ENCODE data around the gene CFAP97D2.
A peak's percentile ranks its signal among the peaks of the same experiment; 100 is the strongest.
"Not testable (repeated sequence)": the region's sequence is repeated elsewhere in the genome, so short reads cannot be mapped to it uniquely, and the experiment has no call there.

CFAP97D2 gene

DNA sequence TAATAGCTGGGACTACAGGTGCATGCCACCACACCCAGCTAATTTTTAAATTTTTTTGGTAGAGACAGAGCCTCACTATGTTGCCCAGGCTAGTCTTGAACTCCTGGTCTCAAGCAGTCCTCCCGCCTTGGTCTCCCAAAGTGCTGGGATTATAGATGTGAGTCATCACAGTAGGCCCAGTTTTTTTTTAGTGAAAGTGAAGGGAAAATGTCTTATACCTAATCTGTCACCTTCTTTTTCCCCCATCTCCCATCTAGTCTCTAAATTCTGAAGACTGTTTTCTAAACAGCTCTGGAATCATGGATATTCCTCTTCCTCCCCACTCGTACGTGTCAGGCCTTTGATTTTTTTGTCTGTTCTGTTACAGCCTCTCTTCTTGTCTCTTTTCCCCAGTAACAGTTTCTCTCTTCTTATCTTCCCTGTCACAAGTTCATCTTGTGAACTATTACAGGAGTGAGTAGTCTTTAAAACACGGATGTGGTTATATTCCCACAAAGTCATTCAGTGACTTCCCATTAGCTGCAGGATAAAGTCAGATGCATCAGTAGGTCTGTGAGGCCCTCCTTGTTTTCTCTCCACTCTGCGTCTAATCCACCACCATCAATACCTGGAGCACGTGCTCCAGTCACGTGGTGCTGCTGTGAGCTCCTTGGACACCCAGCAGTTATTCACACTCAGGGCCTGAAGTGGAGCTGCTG is 58.5 kb downstream of the CFAP97D2 start:
- DNase-seq, result no peak

DNA sequence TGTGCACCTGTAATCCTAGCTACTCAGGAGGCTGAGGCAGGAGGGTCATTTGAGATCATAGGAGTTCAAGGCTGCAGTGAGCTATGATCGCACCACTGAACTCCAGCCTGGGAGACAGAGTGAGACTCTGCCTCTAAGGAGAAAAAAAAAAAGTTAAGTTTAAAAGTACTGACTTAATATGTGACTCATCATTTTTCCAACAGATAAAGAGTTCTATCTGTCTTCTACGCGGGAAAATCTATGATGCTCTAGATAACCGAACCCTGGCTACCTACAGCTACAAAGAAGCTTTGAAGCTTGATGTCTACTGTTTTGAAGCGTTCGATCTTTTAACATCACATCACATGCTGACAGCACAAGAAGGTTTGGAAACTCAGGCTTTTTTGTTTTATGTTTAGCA is 62.9 kb downstream of the CFAP97D2 start:
- no peak for DNase-seq

DNA sequence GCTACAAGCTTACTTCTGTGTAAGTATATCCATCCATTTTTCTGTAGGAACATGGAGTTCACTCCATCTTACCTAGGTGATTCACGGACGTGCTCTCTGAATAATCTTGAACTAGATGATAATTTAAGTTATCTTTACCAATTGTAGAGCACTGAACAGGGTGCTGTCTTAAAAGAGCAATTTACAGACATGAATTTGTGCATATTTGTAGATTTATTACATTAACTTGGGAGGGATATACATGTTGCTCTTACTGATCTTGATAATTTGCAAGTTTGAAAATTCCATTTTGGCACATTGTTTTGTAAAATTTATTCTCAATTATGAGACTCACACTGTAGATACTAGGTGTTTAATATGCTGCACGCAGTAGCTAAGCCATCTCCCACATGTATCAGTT is 64.9 kb downstream of the CFAP97D2 start:
- no peak for DNase-seq

DNA sequence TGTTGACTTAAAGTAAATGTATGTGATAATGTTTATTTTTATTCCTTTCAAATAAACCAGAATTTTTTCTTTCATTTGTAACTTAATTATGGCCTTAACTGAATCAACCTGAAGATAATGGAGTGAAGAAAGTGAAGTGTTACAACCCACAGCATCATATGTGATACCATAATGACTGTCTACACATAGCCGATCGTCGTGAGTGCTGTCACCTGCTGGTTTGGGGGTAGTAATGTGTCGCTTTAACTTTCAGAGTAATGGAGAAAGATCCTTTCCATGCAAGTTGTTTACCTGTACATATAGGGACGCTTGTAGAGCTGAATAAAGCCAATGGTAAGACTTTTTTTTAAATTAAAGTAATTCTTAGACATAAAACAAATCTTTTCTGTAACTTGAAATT is 65.6 kb downstream of the CFAP97D2 start:
- DNase-seq, result no peak

DNA sequence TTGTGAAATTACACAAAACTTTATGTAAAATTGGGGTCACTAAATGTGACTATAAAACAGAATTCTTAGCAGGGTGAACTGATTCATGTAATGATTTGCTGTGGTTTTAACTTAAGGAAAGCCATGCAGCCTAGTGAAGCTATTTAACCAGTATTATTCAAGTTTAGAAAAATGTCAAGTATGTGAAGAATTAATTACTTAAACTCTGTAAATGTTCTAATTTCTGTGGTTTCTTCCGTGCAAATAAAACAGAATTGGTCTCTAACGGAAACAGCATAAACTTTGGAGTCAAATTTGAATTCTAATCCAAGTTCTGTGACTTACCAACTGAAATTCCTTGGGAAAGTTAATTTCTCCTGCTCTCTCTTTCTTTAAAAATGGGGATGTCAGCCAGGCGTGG is 69.0 kb downstream of the CFAP97D2 start:
- no peak for DNase-seq

DNA sequence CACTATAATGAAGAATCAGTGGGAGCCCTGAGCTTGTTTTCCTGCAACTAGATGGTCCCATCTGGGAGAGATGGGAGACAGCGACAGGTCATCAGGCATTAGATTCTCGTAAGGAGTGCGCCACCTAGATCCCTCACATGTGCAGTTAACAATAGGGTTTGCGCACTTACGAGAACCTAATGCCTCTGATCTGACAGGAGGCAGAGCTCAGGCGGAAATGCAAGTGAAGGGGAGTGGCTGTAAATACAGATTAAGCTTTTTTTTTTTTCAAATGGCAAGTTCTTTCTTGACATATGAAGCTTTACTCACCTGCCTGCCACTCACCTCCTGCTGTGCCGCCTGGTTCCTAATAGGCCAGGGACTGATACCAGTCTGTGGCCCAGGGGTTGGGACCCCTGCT is 70.0 kb downstream of the CFAP97D2 start:
- DNase-seq, result no peak

DNA sequence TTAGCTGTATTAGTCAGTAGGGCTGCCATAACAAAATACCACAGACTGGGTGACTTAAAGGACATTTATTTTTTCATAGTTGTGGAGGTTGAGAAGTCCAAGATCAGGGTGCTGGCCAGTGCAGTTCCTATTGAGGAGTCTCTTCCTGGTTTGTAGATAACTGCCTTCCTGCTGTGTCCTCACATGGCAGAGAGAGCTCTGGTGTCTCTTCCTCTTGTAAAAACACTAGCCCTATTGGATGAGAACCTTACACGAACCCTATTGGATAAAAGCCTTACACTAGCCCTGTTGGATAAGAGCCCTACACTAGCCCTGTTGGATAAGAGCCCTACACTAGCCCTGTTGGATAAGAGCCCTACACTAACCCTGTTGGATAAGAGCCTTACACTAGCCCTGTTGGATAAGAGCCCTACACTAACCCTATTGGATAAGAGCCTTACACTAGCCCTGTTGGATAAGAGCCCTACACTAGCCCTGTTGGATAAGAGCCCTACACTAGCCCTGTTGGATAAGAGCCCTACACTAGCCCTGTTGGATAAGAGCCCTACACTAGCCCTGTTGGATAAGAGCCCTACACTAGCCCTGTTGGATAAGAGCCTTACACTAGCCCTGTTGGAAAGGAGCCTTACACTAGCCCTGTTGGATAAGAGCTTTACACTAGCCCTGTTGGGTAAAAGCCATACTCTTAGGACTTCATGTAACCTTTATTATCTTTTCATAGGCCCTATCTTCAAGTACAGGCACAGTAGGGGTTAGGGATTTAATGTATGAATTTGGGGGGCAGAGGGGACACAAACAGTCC is 72.8 kb downstream of the CFAP97D2 start:
- DNase-seq, result not testable (repeated sequence)

DNA sequence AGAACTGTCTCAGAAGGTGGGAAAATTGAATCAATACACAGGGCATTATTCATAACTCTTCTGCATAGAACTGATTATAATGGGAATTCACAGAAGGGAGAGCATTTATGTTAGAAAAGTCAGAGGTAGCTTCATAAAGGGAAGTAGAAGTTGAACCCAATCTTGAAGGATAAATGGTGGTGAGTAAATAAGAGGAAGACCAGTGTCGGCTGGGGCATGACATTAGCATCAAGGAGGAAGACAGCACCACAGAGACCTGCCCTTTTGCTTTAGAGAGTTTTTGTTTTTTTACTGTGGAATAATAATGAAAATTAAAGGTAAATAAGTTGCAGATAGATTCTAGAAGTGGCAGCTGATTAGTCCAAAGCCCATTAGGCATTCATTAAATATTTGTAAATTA is 77.5 kb downstream of the CFAP97D2 start:
- no peak for DNase-seq

DNA sequence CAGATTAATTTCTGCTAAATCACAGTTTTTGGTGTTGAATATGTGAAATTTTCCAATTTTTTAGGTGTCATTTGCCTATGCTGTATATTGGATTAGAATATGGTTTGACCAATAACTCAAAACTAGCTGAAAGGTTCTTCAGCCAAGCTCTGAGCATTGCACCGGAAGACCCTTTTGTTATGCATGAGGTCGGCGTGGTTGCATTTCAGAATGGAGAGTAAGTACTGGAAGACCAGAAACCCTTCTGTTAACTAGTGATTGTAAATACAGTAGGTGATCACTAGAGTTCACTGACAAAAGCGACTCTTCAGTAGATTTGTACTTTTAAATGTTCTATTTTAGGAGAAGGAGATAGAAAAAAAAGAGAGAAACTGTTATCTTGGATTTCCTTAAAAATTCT is 78.0 kb downstream of the CFAP97D2 start:
- DNase-seq, result no peak

DNA sequence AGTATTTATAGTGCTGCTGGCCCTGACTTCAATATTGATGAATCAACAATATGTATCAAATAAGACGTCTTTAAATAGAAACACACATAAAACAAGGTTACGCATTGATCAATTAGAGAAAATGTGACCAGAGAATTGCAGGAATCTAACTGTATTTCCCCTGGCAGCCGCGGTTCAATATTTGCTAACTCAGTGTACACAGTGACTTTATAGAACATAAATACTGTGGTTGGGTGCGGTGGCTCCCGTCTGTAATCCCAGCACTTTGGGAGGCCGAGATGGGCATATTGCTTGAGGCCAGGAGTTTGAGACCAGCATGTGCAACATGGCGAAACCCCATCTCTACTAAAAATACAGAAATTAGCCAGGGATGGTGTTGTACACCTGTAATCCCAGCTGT is 79.5 kb downstream of the CFAP97D2 start:
- peak in 1 of 2 experiments; percentile 16 for DNase-seq

DNA sequence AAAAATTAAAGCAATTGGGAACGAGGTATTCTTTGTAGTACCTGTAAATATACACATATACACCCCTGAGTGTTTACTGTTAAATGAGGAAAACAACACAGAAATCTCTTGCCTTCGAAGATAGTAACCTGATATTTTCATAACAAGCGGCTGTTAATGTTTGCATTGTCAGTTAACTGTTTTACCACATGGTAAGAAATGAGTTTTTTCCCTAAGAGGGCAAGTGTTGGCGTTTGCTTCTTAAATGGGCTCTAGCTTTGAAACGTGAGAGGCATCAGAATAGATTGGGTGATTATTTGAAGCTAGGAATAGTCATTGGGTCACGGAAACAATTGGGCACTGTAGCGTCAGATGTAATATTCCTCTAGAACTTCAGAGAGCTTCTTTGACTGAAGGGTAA is 80.3 kb downstream of the CFAP97D2 start:
- DNase-seq, result no peak

DNA sequence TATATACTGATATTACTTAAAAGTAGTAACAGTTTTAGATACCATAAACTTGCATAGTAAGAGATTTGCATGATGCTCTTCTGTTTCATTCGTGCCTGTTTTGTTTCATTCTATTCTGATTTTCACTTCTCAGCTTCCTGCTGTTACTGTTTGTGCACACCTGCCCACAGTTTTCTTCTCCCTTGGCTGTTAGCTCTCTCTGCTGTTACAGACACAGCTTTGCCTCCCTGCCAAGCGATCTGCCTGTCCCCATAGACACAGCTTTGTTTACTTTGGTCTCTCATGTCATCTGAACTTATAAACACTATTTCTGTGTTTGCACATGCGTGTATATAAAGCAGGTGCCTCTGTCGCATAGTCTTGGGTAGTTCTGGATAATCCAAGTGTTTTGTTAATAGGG is 80.9 kb downstream of the CFAP97D2 start:
- peak; percentile 63 to 81 for DNase-seq

DNA sequence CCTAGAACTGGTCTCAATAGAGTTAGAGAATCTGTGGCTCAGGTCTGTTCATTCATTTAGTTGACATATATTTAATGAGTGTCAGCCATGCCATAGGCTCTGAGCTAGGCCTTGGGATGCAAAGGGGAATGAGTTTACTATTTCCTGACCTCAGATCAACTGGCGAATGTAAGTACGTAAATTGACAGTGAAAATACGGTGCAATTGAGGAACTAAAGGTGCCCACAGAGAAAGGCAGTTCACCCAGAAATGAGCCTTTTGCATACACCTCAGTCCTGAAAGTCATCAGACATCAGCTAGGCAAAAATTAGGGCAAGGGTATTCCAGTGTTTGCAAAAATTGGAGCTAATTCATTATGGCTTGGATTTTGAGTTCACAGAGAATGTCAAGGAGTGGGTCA is 81.8 kb downstream of the CFAP97D2 start:
- no peak for DNase-seq

DNA sequence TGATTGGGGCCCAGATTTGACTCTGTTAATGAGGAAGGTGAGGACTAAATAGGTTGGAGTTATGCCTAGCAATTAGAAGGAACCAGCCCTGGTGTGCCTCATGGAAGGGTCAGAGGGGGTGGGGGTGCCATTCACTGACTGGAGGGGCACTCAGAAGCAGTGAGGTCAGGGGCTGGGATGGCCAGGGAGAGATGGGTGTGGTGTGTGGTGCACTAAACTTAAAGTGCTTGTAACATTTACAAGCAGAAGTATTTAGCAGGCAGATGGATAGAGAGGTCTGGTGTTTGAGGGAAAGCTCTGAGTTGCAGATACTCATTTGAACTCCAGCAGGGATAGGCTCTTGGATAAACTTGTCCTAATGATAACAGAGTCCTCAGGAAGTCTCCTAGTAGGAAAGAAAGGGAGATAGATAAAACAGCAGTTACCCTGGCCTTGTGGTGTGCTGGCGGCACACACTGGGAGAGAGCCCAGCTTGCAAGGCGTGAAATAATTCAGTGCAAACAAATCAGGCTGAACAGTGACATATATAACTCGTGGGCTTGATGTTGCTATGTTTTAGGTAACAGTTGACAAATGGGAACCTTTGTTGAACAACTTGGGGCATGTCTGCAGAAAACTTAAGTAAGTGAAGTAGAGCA is 82.4 kb downstream of the CFAP97D2 start:
- DNase-seq, result no peak

DNA sequence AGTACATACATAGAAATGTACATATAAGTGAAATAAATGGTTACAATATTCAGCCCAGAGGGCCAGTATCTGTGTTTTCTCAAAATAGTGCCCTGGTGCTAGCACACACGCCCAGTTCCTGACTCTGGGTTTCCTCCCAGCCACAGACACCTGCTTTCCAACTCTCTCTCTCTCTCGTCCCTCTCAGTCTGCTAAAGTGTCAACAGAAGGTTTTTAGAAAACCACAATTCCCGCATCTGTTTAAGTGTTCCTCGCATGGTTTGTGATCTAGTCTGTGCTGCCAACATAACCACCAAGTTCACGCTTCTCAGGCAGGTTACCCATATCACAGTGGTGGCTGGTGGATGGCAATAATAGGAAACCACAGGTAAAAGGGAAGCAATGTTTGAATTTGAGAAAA is 84.5 kb downstream of the CFAP97D2 start:
- DNase-seq, result no peak

DNA sequence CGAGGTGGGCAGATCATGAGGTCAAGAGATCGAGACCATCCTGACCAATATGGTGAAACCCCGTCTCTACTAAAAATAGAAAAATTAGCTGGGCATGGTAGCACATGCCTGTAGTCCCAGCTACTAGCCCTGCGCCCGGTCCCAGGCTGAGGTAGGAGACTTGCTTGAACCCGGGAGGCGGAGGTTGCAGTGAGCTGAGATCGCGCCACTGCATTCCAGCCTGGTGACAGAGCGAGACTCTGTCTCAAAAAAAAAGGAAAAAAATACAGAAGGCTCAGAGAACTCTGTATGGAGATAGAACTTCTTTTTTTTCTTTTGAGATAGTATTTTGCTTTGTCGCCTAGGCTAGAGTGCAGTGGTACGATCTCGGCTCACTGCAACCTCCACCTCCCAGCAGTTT is 85.3 kb downstream of the CFAP97D2 start:
- DNase-seq, result not testable (repeated sequence)

DNA sequence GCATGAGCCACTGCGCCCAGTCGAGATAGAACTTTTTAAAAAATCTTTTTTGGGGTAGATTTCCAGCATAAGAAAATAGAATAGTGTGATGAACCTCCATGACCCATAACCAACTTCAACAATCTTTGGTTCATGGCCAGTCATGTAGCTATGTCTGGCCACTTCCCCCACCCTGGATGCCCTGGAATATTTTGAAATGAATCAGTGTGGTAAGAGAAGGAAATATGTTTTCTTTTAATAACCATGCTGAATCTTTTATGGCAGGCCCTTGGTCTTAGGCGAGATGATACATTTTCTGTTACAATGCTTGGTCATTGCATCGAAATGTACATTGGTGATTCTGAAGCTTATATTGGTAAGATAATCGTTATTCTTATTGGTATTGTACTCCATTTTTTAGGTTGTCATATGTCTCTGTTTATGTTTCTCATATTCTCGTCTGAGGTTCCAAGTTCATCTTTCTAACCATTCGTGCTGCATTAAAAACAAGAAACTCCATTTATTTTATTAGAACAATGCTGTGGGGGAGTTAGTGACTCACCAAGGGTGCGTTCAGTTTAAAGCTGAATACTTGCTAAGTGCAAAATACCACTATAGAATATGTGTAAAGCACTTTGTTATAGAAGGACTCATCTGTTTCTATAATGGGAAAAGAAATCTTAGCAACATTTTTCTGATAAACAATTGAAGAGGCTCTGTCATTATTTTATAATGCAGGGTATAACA is 86.0 kb downstream of the CFAP97D2 start:
- no peak for DNase-seq

DNA sequence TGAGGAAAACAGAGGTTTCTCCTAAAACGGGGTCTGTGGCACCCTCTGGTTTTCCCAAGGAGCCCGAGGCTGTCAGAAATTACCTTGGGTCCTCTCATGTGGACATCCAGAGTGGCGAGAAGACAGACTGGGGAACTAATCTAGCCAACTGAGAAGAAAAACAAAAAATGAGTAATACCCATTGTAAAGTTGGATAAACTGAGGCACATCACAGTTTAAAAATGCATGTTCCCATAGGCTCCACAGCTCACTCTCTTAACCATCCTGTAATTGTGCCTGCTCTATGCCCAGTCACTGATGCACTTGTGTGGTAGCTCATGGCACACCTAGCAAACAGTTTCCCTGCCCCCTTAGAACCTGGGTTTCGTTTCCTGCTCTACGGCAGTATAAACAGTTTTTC is 87.2 kb downstream of the CFAP97D2 start:
- no peak for DNase-seq

DNA sequence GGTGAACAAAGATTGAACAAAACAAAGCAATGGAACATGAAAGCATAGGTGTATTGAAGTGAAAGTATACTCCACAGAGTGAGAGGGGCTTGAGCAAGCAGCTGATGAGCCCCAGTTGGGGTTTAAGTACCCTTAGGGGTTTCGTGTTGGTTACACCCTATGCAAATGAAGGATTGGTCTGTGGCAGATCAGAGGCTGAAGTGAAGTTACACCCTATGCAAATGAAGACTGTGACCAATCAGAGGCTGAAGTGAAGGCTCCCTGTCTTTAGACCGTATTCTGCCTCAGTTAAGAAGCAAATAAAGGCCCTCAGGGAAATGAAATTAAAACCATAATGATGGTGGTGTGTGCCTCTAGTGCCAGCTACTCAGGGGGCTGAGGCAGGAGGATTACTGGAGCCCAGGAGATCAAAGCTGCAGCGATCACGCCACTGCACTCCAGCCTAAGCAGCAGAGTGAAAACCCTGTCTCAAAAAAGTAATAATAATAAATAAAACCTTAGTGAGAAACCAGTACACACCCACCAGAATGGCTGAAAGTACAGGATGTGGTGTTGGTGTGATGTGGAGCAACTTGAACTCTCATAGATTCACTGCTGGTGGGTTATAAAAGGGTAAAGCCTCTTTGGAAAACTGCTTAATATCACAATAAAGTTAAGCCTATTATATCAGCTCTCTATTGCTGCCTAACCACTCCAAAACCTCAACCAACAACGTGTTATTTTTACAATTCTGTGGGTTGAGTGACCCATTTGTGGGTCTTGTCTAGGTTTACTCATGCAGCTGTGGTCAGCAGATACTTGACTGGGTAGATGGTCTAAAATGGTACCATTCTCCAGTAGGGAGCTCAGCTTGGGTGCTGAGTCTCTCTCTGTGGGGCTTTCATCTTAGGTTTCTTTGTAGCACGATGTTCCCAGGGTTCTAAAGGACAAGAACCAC is 89.6 kb downstream of the CFAP97D2 start:
- DNase-seq, result no peak

DNA sequence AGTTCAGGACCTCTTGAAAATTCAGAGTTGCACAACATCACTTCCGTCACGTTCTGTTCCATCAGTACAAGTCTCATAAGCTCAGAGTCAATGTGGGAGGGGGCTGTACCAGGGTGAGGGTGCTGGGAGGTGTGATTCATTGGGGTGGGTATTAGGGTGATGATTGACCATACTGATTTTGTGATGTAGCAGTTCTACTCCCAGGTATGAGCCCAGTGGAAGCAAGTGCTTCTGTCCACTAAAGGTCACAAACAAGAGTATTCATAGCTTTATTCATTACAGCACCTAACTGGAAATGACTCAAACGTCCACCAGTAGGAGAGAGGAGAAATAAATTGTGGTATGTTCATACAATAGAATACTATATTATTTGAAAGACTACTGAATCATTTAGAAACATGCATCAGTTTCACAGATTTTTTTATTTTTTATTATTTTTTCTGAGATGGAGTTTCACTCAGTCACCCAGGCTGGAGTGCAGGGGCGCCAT is 90.3 kb downstream of the CFAP97D2 start:
- DNase-seq, result no peak

Data from SHP77 (cell line).